Suprapubic skin (tissue), 4 donors: ENCODE data around the gene TNXB.
"Not testable (repeated sequence)": the region's sequence is repeated elsewhere in the genome, so short reads cannot be mapped to it uniquely, and the experiment has no call there.

Experiments
- EP300 ChIP-seq: sonication (generic); formaldehyde crosslinking; IDR thresholded peaks from one replicate; pipeline ENCODE4 v1.6.1; 2017; ENCODE audit warnings: antibody characterized with exemption
- POLR2A ChIP-seq, 2 donors: fragments of 450-650 bp; IDR thresholded peaks; one replicate each; pipeline ENCODE4 v1.6.1; 2017; ENCODE audit warnings: antibody characterized with exemption in 2 of 2, mild to moderate bottlenecking in 2 of 2, moderate library complexity in 2 of 2
- POLR2AphosphoS5 ChIP-seq, 3 donors: sonication (generic); formaldehyde crosslinking; IDR thresholded peaks; one replicate each; pipeline ENCODE4 v1.6.1; 2017; ENCODE audit warnings: antibody characterized with exemption in 3 of 3
- TF ChIP-seq, protein P1 (sequence below), 2 donors: fragments of 200-600 bp in 1 of 2; fragments of 450-650 bp in 1 of 2; sonication (generic) in 1 of 2; IDR thresholded peaks; one replicate each; pipeline ENCODE4 v1.5.1; 2016 to 2019; ENCODE audit warnings: antibody characterized with exemption in 2 of 2, mild to moderate bottlenecking in 1 of 2, moderate library complexity in 1 of 2

DNA sequence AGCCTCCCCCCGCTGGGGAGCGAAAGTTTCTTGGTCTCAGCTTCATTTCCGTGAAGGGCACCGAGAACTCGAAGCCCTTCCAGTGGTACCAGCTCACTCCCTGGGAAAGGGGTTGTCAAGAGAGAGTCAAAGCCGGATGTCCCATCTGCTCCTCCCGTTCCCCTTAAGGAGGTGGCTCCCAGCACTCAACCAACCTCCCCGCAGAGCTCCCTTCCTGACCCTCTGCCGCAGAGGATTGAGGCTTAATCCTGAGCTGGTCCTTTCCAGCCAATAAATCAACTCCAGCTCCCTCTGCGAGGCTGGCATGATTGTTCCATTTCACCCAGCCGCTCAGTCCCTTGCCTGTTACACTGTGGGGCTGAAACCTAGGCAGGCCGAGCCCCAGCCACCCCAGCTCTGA, 100.5 kb downstream of the TNXB start:
- TF ChIP-seq, protein P1, sequence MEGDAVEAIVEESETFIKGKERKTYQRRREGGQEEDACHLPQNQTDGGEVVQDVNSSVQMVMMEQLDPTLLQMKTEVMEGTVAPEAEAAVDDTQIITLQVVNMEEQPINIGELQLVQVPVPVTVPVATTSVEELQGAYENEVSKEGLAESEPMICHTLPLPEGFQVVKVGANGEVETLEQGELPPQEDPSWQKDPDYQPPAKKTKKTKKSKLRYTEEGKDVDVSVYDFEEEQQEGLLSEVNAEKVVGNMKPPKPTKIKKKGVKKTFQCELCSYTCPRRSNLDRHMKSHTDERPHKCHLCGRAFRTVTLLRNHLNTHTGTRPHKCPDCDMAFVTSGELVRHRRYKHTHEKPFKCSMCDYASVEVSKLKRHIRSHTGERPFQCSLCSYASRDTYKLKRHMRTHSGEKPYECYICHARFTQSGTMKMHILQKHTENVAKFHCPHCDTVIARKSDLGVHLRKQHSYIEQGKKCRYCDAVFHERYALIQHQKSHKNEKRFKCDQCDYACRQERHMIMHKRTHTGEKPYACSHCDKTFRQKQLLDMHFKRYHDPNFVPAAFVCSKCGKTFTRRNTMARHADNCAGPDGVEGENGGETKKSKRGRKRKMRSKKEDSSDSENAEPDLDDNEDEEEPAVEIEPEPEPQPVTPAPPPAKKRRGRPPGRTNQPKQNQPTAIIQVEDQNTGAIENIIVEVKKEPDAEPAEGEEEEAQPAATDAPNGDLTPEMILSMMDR (IDR thresholded peaks at IDR 0.05): not testable (repeated sequence)
- not testable (repeated sequence) for TF ChIP-seq POLR2A (IDR thresholded peaks at IDR 0.05); EP300; POLR2AphosphoS5 (IDR thresholded peaks at IDR 0.05)
